Measurements from ENCODE around the gene ANKZF1.
A peak's percentile ranks its signal among the peaks of the same experiment; 100 is the strongest.
"Not testable (repeated sequence)": the region's sequence is repeated elsewhere in the genome, so short reads cannot be mapped to it uniquely, and the experiment has no call there.

The ANKZF1 gene

DNA sequence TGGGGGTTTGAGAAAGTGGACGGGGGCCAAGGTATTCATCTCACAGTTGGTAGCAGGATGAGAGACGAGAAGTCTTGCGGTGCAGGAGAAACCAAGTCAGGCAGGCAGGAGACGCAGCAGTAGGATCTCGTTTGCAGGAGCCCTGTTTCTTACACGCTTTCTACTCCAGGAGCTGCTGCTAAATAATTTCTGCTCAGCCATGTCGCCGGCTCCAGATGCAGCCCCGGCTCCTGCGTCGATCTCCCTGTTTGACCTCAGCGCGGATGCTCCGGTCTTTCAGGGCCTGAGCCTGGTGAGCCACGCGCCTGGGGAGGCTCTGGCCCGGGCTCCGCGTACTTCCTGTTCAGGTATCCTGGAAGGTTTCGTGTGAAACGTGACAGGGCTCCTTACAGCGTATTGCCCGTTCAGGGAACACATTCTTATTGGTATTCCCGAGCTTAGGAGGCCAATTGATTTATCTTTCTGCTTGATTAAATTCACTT lies 494 bp downstream of the ANKZF1 start:
- DNase-seq: no peak

DNA sequence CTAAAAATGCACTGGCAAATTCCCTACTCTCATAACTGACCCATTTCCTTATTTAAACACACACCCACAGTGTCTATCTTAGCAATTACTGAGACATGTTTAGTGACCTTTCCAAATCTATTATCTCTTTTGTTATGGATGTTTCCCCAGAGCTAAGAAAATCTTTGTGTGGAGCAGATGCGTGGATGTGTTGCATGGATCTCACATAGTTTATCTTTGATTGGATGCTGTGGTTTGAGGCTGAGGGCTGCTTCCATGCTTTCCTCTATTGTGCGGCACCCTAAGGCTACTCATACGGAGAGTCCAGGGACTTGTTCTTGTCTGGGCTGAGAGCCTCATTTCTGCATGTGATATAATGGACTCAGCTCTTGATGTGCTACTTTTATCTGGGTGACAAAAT lies 4.7 kb downstream of the ANKZF1 start:
- DNase-seq: no peak

DNA sequence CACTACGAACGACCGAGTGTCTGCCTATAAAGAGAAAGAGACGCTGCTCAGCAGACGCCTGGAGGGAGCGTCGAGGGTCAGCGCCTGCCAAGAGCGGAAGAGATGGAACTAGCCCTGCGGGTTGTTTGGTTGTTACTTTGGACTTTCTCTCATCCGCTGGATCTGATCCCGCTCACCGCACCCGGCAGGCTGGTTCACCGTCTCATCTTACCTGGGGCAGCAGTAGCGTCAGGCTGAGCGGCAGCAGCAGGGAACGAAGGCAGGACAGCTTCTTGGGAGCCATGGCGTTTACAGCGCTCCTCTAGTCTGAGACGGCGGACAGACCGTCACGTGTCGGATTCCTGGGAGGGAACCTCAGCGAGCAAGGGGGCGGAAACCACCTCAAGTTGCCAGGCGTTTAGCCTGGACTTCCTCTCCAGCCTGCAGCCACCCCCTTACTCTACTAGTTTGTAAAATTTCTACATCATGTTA lies 13.7 kb downstream of the ANKZF1 start:
- no peak for DNase-seq

DNA sequence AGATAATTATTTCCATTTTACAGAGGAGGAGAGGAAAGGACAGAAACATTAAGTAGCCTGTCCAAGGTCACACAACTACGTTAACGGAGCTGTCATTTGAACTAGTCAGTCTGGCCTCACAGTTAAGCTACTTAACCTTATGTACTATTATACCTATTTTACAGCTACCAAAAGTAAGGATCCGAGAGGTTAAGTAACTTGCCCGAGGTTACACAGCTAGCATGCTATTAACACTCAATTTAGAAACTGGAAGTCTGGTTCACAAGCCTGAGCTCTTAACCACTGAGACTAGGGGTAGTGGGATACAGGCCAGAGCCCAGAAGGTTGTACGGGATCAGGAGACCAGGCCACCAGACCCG lies 15.2 kb downstream of the ANKZF1 start:
- peak; percentile 29 for DNase-seq

DNA sequence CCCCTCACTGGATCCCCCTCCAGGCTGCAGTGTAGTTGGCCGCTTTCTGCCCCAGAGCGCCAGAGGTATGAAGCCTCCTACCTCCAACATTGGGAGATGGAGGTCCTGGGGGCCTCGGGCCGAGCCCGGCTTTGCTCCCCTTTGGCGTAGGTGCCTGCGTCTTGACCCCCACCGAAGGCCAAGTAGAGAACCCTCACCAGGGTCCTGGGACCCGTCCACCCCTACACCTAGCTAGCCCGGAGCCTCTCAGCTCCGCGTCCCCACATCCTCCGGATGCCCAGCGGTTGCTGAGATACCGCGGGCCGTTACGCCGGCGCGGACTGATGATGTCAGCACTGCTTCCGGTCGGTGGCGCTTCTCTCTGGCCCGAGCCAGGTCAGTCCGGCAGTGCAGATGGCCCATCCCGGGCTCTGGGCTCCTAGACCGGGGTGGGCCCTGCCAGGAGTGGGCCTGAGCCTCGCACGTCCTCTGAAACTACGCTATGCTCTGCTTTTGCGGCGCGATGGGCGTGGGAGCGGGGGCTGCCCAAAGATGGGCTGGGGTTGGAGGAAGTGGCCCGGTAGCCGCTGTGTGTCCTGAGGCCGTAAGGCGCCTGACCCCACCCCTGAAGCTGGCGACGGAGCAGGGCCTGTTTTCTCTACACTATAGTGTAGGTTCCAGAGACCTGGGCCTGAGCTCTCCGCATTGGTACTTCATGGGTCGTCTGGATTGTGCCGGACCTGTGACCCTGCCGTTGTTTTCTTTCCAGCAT lies 15.7 kb downstream of the ANKZF1 start, which contains the start of the genes GLB1L and STK16:
Gene GLB1L, minus strand, starts transcription at position 297 of the 751 bp plus-strand sequence. CDS start 1,871 bp downstream, outside the sequence.
Gene STK16, plus strand, starts transcription at position 332 of the 751 bp plus-strand sequence. CDS start 521 bp downstream, outside the sequence.
- peak; percentile 80 for DNase-seq

DNA sequence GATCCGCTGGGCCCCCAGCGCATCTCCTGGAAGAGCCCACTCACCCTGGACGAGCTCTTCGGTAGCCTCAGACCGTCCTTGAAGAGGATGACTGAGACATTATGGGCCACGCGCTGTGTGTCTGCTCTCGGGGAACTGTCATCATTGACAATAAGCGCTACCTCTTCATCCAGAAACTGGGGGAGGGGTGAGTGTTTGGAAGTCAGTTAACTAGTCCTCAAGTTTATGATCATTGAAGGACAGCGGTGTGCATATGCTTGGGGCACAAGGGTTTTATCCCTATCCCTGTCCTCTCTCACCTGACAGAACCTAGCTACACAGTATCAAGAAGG lies 16.3 kb downstream of the ANKZF1 start:
- no peak for DNase-seq

DNA sequence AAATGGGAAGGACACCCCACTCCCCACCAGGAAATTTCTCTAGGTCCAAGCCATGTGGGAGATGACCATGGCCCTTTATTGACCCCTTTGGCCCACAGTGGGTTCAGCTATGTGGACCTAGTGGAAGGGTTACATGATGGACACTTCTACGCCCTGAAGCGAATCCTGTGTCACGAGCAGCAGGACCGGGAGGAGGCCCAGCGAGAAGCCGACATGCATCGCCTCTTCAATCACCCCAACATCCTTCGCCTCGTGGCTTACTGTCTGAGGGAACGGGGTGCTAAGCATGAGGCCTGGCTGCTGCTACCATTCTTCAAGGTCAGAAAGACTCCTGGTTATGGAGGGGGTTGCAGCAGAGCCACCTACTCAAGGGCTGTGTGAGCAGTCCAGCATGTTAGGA lies 17.0 kb downstream of the ANKZF1 start:
- no peak for DNase-seq

DNA sequence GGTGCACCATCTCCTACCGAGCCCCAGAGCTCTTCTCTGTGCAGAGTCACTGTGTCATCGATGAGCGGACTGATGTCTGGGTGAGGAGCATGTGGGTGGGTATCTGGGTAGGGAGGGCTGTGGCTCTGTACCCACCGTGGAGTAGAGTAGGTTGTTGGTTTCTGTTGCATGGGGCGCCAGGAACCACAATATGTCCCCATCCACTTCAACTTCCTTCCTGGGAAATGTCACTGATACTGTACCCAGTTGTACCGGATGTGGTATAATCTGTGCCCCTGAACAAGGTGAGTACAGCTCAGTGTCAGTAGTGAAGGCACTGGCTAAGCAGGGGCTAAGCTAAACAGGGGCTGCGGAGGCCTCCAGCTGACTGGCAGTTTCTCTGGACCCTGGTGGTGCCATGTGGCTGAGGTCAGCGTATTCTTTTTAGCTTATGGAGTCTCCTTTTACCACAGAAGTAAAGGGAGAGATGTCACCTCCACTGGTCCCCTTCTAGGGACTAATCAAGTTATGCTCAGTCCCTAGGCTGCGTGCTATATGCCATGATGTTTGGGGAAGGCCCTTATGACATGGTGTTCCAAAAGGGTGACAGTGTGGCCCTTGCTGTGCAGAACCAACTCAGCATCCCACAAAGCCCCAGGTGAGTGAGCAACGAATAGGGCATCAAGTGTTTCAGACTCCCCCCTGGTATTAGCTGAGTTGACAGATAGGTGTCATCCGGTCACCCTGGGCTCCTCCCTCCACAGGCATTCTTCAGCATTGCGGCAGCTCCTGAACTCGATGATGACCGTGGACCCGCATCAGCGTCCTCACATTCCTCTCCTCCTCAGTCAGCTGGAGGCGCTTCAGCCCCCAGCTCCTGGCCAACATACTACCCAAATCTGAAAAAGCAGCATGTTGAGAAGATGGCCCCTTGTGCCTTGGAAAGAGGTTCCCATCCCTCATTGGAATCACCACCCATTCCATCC lies 18.4 kb downstream of the ANKZF1 start:
- DNase-seq: no peak

DNA sequence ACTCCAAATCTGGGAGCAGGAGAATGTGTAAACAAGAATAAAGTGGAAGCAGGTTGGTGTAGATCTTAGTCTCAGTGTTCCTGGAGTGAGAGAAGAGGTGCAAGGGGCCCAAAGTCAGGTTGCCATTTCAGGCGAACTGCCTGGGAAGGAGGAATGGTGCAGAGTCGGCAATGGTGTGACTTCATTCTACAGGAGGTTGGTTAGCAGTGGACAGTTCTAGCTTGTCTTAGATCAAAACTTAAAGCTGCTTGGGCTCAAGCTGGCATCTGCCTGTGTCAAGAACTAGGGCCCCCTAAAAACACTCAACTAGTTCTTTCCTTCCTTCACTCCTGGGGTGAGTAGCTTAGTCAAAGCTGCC lies 19.2 kb downstream of the ANKZF1 start:
- DNase-seq: no peak

DNA sequence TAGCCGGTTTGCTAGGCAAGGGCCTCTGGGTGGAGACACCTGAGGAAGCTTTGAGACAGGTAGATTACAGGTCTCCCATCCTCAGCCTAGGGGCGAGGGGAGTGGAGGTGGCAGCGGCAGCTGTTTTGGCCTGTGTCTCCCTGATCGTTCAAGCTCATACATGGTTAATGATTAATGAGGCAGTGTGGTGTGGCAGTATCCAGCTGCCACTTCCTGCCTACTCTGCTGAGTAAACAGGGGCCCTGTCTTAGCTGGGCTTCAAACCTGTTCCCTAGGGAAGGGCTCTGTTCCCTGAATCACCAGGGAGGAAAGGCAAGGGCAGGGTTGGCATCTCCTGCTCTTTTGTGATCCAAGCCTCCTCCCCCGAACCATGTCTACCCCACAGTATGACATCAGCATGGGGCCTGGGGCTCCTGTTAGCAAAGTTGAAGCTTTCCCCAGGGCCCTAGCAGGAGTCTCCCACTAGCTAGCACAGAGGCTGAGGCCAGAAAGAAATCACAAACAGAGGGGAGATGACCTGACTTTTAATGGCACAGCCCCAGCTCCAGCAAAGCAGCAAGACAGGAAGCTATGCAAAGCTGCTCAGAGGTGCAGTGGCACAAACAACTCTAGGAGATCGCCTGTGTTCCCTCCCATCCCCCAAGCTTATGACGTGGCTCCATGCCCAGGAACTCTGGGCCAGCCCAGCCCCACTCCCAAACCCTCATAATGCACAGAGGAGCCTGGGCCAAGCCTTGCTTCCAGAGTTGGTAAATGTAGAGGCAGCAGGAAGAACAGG lies 19.8 kb downstream of the ANKZF1 start:
- peak; percentile 64 for DNase-seq

DNA sequence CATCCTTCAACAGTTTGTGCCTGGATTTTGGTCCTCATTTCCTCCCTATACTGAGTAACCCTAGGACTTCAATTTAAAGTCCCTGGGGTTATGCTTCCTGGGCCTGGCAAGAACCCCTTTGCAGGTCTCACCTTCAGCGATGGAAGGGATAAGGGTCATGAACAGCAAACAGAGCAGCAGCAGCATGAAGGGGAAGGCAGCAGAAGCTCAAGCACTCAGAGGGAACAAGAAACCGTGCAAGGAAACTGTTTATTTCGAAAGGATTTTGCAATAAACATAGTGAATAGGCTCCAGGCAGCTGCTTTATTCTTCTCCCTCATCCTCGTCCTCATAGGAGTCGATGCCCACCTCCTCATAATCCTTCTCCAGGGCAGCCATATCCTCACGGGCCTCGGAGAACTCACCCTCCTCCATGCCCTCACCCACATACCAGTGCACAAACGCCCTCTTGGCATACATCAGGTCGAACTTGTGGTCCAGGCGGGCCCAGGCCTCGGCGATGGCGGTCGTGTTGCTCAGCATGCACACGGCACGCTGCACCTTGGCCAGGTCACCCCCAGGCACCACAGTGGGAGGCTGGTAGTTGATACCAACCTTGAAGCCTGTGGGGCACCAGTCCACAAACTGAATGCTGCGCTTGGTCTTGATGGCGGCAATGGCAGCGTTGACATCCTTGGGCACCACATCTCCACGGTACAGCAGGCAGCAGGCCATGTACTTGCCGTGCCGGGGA lies 20.6 kb downstream of the ANKZF1 start:
- no peak for DNase-seq

DNA sequence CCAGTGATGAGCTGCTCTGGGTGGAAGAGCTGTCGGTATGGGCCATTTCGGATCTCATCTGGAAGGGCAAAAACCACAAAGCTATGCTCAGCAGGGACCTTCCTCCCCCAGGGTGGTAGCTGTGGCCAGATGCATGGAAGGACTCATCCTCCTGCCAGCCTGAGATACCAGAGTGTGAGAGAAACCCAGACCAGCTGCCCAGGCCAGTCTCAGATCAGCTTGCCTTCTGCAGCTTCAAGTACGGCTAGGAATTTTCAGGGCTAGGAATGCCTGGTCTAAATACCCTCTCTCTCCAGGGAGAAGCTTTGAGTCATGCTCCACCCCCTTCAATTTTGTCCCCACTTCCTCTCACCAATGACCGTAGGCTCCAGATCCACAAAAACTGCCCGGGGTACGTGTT lies 22.1 kb downstream of the ANKZF1 start:
- DNase-seq: no peak

DNA sequence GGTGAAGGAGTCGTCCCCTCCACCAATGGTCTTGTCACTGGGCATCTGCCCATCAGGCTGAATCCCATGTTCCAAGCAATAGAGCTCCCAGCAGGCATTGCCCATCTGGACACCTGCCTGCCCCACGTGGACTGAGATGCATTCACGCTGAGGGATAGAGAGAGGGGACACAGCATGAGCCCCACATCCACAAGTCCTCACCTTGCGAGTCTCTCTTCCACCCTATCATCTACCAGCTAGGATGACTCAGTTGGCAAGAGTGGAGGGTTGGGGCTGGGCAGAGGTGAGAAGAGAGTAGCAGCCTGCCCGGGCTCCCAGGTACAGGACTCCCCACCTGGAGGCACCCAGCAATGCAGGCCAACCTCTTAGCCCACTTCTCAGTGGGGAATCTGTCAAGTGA lies 22.5 kb downstream of the ANKZF1 start:
- no peak for DNase-seq

DNA sequence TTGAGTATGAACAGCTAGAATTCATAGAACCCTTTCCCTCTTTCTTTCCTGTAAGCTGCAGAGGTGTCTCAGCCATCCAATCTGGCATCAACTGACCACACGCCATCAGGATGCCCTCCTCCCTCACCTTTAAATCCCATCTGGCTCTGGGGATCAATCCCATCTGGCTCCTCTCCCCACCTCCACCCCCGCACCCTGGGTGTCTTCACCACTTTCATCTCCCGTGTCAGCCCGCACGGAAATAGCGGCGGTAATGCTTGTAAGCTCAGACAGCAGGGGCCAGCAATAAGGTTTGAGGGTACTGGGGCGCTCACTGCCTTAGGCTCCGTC lies 22.9 kb downstream of the ANKZF1 start:
- DNase-seq: no peak

DNA sequence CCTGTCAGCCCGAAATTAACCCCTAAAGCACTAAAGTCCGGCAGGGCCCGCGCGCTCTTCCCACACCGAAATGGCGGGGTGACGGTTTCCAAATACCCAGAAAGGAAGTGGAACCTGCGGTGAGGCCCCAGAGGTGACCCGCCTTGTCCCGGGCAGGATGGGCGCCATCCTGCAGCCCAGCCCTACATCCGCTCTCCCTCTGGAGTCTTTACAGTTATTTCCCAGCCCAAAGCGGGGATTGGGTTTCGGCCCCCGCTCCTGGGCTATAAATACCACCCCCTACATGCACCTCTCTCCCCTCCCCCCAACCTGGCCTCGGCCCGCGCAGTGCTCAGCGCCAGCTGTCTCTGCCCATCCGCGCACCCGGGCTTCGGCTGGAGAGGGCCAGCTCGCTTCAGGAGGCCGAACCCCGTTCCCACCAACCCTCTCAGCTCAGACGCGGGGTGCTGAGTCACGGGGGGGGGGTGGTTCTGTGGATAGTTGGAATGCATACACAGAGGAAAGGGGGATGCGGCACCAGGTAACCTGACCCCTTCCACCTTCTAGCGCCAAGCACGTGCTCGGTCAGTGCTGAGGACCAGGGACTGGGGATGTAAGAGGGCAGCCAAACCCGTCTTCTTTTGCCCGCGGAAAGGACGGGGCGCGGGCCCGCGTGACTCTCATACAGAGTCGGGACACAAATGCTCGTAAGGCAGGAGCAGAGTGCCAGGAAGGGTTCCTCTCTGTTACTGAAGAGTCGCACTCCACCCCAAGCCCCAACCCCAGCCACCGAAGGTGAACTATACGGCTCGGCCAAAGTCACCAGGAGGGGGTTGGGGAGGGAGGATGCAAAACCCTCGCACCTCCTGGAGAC lies 23.5 kb downstream of the ANKZF1 start, which contains the start of gene TUBA4B:
Gene TUBA4B, plus strand, starts transcription at position 344 of the 853 bp plus-strand sequence. Its CDS starts 165 bp downstream, at position 509.
- no peak for DNase-seq

DNA sequence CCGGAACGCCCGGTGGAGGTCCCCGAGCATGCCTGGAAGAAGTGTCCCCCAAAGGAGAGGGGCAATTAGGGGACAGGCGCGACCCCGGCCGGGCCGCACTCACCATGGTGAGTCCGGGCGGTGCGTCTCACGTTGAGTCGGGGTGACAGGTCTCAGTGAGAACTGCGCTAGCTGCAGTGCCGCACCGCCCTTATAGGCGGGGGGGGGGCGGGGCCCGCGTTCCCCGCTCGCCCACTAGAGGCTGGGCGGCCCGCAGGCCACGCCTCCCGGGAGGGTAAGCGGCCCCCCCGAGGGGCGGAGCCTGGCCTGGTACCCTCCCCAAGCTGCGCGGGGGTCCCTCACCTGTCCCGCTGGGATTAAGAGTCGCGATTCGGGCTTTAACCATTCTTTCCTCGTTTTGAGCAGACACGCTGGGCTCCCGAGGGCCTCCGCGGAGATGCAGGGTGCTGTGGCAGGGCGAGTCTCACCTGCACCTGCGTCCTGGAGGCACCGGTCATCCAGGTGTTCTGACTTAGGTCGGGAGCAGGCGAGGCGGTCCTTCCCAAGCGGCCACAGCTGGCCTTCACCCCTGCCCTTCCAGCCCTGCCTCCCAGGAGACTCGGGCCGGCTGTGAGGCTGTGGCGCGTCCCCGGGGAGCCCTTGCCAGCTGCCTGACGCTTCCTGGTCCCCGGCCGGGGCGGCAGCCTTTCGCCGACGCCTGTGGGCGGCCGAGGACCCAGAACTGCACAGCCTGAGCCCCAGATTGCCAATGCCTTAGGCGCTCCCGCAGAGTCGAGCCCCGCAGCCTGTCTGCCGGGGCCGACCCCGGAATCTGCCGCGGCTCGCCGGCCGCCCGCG lies 24.4 kb downstream of the ANKZF1 start, which contains the start of gene TUBA4A:
Gene TUBA4A, minus strand, starts transcription at position 166 of the 837 bp plus-strand sequence. Its CDS starts 60 bp downstream, at position 106.
- peak; percentile 61 for DNase-seq

DNA sequence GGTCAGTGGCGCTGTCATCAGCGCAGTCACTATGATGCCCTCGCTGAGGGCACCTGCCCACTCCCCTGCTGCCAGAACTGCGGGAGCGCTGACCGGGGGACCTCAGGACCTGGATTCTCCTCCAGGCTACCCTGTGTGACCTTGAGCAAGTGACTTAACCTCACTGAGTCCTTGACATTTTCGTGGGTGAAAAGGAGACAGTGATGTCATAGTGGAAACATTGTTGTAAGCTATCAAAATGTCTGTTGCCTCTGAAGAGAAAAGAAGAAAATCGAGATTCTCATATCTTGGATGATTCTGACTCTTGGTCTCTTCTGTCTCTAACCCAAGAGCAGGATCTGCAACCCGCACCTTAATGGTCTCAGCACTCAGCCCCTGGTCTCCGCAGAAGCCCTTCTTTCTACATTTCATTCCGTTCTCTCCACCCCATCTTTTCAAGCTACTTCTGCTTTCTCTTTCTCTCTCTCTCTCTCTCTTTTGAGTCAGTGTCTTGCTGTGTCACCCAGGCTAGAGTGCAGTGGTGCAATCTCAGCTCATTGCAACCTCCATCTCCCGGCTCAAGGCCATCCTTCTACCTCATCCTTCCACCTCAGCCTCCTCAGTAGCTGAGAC lies 25.1 kb downstream of the ANKZF1 start:
- DNase-seq: no peak

DNA sequence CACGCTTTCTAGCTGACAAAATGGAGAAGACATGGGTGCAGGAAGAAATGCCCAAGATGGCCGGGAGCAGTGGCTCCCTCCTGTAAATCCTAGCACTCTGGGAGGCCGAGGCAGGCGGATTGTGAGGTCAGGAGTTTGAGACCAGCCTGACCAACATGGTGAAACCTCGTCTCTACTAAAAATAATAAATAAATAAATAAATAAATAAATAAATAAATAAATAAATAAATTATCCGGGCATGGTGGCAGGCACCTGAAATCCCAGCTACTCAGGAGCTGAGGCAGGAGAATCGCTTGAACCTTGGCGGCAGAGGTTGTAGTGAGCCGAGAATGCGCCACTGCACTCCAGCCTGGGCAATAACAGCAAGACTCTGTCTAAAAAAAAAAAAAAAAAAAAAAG lies 29.3 kb downstream of the ANKZF1 start:
- not testable (repeated sequence) for DNase-seq

DNA sequence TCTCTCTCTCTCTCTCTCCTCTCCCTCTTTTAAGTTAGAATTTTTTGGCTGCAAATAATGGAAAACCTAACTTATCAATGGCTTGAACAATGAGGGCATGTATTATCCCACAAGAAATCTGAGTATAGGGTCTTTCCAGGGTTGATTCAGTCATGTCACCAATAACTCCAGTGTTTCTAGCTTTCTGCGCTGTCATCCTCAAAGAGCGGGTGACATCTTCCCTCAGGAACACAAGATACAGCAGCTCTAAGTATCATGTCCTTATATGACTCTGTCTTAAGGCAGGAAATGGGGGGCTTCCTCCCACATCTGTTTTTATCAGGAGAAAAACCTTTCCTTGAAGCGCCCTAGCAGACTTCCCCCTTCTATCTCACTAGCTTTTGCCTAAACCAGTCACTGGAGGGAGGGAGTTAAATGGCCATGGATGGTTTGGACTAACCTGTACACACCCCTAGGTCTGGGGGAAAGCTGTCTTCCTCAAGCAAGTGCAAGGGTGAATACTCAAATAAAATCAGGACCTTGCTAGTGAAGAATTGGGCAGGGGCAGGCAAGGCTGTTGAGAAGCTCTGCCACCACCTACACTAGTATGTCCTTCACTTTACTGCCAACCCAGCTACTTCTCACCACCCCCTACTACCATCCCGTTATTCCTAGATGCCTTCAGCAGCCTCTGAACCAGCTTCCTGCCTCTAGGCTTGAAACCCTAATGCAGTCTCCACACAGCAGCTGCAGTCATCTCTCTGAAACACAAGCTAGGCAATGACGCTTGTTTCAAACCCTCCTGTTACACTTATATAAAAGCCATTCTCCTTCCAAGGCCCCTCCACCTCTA lies 31.6 kb downstream of the ANKZF1 start:
- DNase-seq: no peak

Data from SHP77 treated with DMSO at 0.1 percent for 48 hours (cell line).